Uterus (tissue), 2 donors: ENCODE data around the gene SLC31A2.
"Not testable (repeated sequence)": the region's sequence is repeated elsewhere in the genome, so short reads cannot be mapped to it uniquely, and the experiment has no call there.

ENCODE experiments used
- POLR2A ChIP-seq, 2 donors: fragments of 450-650 bp; IDR thresholded peaks; one replicate each; pipeline ENCODE4 v1.6.1; 2016; ENCODE audit warnings: antibody characterized with exemption in 2 of 2, mild to moderate bottlenecking in 1 of 2, moderate library complexity in 1 of 2
- TF ChIP-seq, protein P1 (sequence below), 4 experiments: fragments of 200-600 bp in 2 of 4; fragments of 450-650 bp in 2 of 4; sonication (generic) in 2 of 4; IDR thresholded peaks; one replicate each; pipeline ENCODE4 v1.5.1; 2016 to 2019; ENCODE audit warnings: antibody characterized with exemption in 4 of 4, mild to moderate bottlenecking in 2 of 4, moderate library complexity in 1 of 4

GRCh38 chr9:113140896-113141295, 9.9 kb upstream of the SLC31A2 start:
- TF ChIP-seq, protein P1, sequence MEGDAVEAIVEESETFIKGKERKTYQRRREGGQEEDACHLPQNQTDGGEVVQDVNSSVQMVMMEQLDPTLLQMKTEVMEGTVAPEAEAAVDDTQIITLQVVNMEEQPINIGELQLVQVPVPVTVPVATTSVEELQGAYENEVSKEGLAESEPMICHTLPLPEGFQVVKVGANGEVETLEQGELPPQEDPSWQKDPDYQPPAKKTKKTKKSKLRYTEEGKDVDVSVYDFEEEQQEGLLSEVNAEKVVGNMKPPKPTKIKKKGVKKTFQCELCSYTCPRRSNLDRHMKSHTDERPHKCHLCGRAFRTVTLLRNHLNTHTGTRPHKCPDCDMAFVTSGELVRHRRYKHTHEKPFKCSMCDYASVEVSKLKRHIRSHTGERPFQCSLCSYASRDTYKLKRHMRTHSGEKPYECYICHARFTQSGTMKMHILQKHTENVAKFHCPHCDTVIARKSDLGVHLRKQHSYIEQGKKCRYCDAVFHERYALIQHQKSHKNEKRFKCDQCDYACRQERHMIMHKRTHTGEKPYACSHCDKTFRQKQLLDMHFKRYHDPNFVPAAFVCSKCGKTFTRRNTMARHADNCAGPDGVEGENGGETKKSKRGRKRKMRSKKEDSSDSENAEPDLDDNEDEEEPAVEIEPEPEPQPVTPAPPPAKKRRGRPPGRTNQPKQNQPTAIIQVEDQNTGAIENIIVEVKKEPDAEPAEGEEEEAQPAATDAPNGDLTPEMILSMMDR (IDR thresholded peaks at IDR 0.05): not testable (repeated sequence)
- TF ChIP-seq POLR2A (IDR thresholded peaks at IDR 0.05): not testable (repeated sequence)
